CD4-positive, alpha-beta T cell treated with Interleukin-21 for 1 hour (primary cell): ENCODE results near the gene ODC1.

Experiments used
- DNase-seq: peaks from one replicate; pipeline ENCODE4 v3.0.0-alpha.2; 2020

ODC1 gene

DNA sequence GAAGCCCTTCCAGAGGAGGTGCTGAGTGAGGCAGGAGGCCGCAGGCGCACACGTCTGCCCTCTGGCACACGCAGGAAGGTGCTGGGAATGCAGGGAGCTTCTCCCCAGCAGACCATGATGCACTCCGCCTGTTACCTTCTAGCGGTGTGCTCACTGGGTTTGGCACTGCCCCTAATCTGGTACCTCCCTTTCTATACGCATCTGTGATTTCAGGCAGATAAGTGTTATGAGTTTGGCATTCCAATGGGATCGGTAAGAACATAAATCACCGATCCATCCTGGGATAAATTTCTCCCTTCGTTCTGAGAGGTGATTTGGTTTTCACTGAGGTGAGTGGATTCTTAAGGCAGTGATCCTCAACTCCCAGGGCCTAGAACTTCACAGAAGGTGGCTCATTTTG lies 34.6 kb downstream of the ODC1 start:
- no peak for DNase-seq

DNA sequence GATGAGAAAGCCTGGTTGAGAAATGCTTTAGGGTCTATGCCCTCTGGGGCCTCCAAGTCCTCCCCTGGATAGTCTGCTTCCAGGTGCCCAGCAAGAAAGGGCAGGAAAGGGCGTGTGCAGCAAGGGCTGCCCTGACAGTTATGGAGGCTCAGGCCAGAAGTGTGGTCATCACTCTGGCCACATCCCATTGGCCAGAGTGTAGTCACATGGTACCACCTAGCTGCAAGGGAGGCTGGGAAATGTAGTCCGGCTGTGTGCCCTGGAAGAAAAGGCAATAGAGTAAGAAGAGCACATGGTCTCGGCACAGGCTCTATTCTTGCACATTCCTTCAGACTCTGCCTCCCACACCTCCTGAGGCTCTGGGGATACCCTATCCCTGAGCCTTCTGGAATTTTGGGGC lies 35.7 kb downstream of the ODC1 start:
- DNase-seq: peak; percentile 39

DNA sequence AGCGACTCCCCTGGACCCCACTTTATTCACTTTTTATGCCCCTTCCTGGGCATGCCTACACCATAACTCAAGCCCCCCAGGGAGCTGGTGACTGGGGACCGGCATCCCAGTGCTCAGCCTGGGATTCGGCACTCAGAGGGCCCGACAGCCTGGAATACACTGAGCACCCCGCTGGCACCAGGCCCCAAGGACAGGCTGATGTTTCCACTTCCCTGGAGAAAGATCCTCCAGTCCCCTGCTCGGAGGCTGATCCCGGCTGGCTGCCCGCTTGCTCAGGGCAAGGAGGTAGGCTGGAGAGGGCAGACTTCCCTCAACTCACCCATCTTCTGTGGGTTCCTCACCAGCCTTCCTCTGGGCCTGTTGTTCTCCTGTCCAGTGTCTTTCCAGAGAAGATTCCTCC lies 36.6 kb downstream of the ODC1 start:
- no peak for DNase-seq

DNA sequence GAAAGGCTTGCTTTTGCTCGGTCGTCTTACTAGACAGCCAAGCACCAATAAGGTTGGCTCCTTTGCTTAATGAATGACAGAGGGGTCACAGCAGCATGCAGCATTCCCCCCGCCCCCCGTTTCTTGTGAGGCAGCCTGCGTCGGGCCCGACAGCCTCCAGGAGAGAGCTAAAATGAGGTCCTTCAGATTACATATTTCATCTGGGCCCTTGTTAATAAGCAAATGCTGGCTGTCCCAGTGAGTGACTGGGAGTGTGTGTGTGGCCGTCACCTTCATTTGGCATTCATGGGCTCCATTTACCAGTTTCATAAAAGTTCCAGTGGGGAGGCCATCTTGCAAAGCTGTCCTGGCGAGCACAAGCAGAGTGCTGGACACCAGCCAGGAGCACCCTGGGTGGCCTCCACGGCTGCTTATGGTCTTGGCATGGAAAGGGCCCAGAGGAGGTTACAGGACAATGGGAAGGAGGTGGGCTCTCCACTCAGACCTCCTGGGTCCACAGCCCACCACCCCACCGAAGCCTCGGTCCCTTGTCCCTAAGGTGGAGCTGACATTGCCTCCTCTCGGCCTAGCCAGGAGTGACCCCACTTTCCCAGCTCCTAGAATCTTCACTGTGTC lies 37.2 kb downstream of the ODC1 start:
- no peak for DNase-seq

DNA sequence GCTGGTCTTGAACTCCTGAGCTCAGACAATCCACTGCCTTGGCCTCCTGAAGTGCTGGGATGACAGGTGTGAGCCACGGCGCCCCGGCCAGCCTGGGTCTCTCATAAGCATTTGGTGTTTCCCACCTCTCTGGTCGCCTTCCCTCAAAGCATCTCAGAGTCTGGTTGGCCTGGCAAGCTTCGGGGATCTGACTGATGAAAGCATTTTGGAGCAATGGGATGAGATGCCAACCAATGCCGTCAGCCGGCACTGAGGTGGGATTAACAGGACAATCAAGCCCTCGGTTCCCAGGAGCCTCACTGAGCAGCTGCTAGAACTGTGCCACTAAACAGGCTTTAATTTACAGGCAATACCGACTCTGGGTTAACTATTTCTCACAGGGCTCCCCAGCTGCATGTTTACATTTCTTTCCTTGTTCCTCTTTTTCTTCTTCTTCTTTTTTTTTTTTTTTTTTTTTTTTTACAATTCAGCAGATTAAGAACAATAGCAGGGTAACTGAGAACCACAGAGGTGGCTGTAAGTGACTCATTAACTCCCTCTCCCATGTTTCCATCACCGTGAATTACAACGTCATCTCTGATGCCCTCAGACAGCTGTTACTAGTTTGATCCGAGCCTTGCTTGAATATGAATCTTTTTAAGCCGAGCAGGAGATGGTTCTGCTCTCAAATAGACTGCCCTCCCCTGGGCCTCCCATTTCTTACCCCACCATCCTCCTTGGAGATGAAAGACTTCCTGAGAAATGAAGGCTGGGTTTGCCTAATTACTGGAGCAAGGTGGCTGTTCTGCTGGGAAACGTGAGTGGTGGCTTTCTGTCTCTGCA lies 37.9 kb downstream of the ODC1 start:
- no peak for DNase-seq

DNA sequence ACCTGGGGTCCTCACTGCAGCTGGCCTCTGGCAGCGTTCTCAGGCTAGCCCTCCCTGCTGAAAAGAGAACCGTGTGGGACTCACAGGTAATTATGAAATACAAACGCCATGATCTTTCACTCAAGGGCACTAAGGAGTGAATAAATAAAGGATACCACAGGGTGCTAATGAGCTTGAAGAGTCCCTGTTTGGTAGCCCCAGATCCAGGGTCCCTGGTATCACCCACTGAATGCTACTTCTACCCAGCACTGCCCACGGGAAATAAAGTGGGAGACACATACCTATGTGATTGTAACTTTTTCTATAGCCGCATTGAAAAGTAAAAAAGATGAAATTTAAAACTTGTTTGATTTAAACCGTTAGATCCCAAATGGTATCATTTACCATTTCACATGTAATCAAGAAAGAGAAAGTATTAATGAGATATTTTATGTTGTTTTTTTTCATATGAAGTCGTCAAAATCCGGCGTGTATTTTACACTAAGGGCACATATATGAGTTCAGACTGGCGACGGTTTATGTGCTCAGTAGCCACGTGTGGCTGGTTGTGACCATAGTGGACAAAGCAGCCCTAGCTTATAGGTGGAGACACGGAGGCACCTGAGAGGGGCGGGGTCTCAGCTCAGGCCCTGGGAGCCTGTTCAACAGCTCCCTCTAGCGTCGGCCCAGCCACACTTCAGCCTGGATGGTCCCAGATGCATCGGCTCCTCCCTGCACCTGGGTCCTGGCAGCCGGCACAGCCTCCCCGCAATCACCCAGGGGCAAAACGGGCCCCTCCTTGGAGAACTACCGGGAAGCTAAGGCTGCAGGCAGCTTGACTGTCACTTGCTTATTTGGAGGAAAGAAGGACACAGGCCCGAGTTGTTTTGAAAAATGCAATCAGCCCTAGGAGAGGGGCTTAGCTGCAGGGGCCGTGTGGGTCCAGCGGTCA lies 39.2 kb downstream of the ODC1 start:
- peak; percentile 86 for DNase-seq

DNA sequence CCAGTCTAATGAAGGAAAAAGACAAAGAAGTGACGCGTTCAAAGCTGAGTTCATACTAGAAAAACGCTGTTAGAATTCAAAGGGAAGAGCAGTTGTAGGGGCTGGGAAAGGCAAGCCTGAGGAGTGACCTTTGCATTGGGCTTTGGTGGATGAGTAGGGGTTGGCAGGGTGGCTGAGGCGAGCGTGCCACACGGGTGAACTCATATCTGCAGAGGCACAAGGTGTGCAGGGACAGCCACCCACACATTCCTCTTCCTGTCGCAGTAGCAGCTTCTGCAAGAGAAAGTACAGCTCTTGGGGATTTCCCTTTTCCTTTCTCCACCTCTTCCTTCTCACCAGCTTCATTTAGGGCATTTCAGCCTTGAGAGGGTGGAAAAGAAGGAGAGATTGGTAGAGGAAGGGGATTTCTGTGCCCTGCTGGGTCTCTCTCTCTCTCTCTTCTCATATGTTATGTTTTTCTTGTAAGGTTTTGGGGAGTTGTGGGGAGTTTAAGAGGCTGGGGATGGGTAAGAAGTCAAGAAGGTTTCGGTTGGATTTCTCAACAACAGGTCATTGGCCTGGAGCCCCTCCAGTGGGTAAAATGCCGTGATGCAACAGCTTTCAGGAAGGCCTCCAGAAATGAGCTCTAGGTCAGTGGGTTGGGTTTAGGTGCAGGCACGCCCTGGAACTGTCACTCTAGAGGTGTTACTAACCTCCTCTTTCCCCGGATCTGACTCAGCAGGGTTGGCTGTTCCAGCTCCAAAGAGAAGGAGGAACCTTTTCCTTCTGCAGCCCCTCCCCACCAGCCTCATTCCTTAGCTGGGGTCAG lies 40.1 kb downstream of the ODC1 start:
- peak; percentile 50 for DNase-seq

DNA sequence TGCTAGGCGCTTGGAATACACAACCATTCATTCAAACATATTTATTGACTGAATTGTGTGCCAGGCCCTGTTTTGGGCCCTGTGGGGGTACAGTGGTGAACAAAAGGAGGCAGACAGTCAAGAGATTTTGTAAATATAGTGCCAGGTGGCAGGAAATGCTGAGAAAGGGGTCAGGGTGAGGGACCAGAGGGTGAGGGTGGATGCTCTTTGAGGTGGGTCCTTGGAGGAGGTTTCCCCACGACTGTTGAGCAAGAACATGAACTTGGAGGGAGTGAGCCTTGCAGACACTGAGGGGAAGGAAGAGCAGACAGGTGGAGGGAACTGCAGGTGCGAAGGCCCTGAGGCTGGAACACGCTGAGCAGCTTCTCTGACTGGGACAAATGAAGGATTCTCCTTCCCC lies 40.7 kb downstream of the ODC1 start:
- DNase-seq: no peak

DNA sequence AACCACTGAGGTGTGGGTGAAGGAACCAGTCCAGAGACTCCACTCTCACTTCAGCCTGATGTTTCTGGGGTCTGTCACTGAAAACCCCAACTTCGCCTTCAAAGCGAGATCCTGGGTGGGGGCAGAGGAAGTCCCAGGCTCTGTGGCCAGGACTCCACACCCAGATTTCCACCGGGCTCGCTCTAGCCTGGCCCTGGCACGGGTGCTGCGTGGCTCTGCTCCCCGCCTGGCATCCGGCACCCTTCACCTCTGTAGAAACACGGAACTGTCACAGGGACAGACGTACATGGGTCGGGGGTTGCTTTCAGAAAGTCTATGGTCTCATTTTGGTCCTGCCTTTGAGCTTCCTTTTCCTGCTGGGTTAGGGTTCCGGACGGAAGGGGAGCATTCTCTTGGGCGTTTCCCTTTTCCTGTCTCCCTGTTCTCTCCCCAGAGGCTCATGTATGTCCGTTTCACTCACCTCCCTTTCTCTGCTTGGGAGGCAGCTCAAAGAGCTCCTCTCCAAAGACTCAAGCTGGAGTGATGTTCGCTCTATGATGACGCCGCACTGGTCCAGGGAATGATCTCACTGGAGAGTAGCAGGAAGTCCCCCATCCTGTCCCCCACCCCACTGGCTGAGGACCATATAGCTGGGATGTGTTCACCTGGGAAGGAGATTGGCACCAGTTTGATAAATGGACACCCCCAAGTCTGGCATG lies 41.5 kb downstream of the ODC1 start:
- no peak for DNase-seq

DNA sequence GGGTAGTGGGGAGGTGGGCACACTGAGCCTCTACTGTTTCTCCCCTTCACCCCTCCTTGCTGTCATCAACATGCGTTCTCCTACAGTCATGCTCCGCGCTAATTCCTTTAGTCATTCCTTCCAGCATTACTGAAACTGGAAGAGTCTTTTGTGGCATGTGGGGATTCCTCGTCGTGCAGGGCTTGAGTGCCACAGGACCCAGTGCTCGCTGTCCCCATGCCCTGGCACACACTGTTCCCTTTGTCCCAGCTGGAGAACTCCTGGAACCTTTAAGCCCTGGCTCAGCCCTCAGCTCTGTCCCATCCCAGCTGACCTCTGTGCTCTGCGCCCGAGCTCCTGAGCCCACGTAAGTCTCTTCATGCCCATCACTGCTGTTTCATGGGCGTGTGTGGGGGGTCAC lies 42.1 kb downstream of the ODC1 start:
- no peak for DNase-seq

DNA sequence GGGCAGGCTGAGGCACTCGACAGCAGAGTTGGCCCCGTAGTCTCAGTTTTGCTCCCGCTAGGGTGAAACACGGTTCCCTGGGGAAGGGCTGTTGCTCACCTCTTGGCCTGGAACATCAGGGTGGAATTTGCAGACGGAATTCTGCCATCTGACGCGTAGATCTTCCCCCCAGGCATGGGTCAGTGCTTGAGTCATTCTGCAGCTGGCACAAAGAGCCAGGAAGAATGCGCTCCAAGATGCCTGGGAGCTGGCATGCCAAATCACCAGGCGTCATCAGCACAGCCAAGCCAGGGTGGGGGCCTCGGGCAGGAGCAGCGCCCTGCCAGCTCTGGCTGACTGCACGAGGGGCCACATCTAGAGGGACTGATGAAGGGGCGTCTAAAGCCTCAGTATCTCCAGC lies 42.7 kb downstream of the ODC1 start:
- DNase-seq: no peak

DNA sequence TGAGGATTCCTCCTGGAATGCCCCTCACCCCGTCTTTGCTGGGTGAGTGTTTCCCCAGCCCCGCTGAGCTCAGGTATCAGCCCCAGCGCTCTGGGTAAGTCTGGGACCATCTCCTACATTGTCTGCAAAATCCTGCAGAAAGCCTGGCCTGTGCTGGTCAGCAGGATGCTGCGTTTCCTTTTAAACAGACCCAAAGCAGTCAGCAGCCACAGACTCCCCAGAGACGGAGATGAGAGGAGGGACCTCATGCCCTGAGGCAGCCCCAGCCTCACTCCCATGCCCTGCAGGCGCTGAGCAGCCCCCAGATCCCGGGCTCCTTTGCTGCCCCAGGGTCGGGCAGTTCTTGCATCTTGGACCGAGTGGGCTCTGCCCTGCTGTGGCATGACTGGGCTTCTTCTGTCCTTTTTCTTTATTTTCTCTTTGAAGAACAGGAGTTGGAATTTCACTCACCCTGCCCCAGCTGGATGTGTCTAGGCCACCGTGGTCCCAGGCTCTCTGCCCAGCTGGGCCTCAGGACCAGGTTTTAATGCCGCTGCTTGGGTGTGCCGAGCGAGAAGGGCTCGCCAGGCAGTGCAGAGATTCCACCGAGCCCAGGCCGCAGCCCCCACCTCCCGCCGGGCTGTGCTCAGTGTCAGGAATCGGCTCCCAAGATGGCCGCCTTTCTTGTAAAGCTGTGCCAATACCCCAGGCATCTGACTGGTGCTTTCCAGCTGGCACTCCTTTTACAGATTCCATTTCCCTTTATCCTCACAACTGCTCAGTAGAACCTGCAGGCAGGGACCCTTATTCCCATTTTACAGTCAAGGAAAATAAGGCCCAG lies 43.6 kb downstream of the ODC1 start:
- no peak for DNase-seq

DNA sequence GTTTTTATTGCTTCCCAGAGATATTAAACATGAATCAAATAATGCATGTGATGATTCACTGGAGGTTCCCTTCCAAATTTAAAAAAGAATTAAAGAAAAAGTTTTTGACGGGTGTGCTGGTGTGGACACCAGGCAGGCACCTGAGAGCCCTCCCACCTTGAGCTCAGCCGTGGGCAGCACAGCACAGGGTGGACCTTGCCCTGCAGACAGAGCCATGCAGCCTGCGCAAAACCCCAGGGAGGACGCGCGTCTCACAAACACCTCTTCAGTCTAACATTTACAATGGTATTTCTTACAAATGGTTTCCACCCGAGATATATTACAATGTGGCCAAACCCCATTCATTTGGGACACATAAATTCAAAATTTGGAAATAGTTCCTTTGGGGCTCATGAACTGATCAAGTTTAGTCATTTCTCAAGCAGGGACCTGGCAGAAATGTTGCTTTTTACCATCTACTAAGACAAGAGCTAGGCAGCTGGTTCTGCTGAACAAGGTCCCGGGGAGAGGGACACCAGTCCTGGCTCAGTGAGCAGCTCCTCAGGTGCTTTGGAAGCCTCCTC lies 45.4 kb downstream of the ODC1 start:
- DNase-seq: no peak

DNA sequence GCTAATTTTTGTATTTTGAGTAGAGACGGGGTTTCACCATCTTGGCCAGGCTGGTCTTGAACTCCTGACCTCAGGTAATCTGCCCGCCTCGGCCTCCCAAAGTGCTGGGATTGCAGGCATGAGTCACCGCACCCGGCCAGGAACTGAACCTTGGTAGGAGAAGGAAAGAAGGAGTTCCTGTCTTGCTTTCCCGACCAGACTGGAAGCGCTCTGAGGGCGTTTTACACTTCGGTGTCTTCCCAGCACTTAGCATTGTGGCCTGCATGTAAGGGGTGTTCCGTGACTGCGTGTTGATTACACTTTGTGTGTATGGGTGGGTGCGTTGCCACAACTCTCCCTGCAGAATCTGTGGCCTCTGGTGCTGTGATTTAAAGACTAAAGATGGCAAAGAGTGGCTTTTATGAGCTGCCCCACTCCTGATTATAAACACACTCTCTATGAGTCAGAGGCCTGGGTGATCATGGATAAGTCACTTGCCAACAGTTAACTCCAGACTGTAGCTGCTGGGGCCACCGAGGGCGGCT lies 46.0 kb downstream of the ODC1 start:
- DNase-seq: no peak

DNA sequence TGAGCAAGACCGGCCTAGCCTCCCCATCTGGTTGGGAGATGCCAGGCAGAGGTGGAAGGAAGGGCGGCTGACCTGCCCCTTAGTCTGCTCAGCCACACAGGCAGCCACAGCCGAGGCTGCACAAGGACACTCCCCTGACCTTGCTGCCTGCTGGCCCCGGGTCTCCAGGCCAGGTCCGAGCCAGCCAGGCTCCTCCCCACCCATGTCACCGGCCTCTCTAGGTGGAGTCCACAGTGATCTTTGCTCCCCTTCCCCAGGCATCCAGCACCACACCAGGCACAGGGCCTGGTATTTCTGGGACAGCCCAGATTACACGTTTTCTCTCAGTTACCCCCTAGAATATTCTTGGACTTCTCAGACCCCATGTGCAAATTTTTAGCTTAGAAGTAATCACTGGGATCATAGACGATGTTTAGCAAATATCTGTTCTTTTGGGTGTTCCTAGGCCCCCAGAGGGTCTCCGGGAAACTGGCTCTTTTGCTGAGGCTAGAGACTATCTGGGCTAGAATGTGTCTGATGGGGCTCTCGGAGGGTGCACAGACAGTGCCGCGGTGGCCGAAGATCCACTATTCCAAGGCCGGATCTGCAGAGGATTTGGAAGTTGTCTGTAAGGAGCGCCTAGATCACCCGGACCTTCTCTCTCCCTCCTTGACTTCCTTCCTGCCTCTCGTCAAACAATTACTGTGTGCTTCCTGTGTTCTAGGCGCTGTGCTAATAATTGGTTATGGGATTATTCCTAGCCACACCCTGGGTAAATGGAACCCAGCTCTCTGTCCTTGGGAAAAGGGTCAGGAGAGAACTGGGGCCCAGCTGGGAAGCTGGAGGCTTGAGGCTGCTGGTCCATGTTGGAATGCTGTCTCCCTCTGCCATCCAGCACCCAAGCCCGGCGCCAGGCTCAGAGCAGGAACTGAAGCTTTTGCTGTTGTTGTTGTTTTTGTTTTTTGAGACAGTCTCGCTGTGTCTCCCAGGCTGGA lies 46.9 kb downstream of the ODC1 start:
- no peak for DNase-seq

DNA sequence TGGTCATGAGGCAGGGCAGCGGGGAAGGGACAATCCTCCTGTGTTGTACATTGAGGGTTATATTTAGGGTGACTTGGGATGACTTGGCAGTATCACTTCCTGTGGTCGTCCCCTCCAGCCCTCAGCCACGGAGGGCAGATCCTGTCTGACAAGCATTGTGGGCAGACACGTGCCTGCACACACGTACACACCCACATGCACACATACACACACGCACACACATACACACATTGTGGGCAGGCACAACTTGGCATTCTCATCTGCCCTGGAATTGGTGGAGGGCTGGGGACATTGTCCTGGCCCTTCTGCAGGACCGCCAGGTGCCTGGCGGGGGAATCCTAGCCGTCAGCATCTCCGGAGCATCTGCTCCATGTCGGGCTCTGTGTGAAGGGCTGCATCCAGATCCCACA lies 47.6 kb downstream of the ODC1 start:
- DNase-seq: peak; percentile 10

DNA sequence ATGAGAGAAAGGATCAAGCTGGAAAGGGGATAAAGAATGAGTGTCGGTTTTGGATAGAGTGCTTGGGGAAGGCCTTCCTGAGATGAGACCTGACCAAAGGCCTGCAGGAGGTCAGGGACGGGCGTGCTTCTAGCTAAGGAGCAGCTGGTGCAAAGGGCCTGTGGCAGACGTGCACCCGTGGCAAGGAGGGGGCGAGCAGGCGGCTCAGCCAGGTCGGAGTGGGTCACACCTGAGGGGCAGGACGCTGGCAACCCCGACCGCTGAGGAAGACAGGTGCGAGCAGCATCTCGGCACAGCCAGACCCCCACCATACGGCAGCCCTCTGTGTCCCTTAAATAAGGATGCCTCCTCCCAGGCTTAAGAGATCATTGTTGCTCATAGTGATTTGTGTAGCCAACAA lies 48.1 kb downstream of the ODC1 start:
- no peak for DNase-seq

DNA sequence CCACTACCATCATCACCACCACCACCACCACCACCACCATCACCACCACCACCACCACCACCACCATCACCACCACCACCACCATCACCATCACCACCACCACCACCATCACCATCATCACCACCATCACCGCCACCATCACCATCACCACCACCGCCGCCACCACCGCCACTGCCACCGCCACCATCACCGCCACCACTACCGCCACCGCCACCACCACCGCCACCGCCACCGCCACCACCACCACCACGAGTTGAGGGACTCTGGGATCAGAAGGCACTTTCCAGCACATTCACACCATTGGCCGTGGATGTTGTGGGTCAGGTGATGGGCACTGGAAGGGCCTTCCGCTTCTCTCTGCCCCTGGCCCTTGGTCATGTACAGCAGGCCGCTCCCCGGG lies 48.8 kb downstream of the ODC1 start:
- DNase-seq: no peak

DNA sequence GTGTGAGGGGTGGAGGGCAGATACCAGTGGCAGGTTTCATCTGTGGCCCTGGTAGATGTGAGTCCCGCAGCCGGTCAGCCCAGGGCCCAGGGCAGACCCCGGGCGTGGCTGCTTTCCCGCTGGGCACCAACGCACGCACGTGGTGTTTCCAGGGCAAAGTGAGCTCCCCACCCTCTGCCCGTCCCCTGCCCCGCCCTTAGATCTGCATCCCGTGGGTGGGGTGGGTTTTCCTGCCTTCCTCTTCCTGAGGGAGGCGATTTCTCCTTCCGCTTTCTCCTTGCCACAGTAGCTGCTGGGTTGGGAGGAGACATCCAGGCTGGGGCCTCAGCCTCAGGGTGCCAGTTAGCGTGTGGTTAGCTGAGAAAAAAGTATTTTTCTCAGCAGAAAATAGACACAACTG lies 49.6 kb downstream of the ODC1 start:
- no peak for DNase-seq
